ENCODE results near the gene SNAP29.

DNA sequence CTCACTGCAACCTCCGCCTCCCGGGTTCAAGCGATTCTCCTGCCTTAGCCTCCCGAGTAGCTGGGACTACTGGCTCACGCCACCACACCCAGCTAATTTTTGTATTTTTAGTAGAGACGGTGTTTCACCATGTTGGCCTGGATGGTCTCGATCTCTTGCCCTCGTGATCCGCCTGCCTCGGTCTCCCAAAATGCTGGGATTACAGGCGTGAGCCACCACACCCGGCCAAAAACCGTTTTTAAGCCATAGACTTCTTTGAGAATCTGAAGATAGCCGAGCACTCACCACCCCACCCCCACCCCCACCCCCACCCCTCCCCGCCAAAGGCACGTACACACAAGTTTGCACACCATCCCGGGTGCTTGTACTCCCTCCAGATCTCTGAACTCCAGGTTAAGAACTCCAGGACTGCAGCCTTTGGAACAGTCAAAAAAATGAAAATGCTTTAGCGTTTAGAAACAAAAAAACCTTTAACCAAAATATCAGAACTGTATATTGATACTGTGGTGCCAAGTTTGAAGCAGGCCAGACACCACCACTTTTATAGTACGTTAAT, 59.9 kb downstream of the SNAP29 start:
- TF ChIP-seq, protein P1, sequence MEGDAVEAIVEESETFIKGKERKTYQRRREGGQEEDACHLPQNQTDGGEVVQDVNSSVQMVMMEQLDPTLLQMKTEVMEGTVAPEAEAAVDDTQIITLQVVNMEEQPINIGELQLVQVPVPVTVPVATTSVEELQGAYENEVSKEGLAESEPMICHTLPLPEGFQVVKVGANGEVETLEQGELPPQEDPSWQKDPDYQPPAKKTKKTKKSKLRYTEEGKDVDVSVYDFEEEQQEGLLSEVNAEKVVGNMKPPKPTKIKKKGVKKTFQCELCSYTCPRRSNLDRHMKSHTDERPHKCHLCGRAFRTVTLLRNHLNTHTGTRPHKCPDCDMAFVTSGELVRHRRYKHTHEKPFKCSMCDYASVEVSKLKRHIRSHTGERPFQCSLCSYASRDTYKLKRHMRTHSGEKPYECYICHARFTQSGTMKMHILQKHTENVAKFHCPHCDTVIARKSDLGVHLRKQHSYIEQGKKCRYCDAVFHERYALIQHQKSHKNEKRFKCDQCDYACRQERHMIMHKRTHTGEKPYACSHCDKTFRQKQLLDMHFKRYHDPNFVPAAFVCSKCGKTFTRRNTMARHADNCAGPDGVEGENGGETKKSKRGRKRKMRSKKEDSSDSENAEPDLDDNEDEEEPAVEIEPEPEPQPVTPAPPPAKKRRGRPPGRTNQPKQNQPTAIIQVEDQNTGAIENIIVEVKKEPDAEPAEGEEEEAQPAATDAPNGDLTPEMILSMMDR (IDR thresholded peaks at IDR 0.05; ENCODE audit: extremely low read depth in 1 of 2, insufficient read depth in 1 of 2, low read depth in 1 of 2, low read length in 2 of 2), result no peak
- TF ChIP-seq POLR2A (IDR thresholded peaks at IDR 0.05; ENCODE audit: low read depth, low read length) (no peak), EZH2 (IDR thresholded peaks at IDR 0.05; ENCODE audit: borderline replicate concordance, low read depth, low read length, severe bottlenecking) (no peak), POLR2AphosphoS5 (IDR thresholded peaks at IDR 0.05; ENCODE audit: insufficient read depth, low read depth, low read length) (no peak), FOS (IDR thresholded peaks at IDR 0.05; ENCODE audit: borderline replicate concordance, insufficient read depth, low read length) (no peak)
- TF ChIP-seq, protein P2, sequence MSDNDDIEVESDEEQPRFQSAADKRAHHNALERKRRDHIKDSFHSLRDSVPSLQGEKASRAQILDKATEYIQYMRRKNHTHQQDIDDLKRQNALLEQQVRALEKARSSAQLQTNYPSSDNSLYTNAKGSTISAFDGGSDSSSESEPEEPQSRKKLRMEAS (IDR thresholded peaks at IDR 0.05; ENCODE audit: insufficient read depth, insufficient read length), result no peak

All from endothelial cell of umbilical vein (primary cell).